ENCODE measurements around the gene TFE3. TPM values are rescaled to one million over a fixed set of nuclear protein-coding genes. Genes with fewer than 3 reads are reported as not detected.
A peak's percentile ranks its signal among the peaks of the same experiment; 100 is the strongest.

TFE3 gene
- total and polyA plus RNA-seq, 3 experiments from 2014 or later, result 7.7 to 35.4 (median 32.4) TPM

DNA sequence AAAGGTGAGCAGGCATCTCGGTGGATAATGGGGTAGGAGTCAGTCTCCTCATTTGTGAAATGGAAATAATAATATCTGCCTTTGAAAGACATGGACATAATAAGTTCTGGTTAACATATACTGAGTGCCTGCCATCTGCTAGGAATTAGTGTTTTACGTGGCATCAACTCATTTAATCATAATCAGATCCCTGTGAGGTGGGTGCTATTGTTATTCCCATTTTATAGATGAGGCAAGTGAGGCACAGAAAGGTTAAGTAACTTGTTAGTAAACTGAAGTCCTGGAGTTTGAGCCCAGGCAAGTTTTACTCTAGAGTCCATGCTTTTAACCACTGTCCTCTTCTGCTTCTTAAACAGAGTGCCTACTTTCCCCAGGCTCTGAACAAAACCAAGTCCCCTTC lies 23.1 kb upstream of the TFE3 start:
- no peak overlapping the region for H3K4me3 ChIP-seq (ENCODE audit: low read length)
- H3K4me1 Mint-ChIP-seq, result no peaks in the 10 kb centered on the region
- peaks cover 0 to 34% (median 0%) of the 10 kb centered on the region in 3 donors for H3K36me3 Mint-ChIP-seq
- no peaks in the 10 kb centered on the region for H3K27me3 ChIP-seq (ENCODE audit: insufficient read depth, low read length, poor library complexity, severe bottlenecking)
- H3K27me3 Mint-ChIP-seq, result peaks cover 0 to 7% of the 10 kb centered on the region in 2 donors
- no peak overlapping the region for H3K27ac ChIP-seq (ENCODE audit: low read depth, low read length)
- H3K9me3 Mint-ChIP-seq, result no peaks in the 10 kb centered on the region
- ChIA-PET POLR2A (no interaction called here), CTCF (no interaction called here)
- H3K4me1 ChIP-seq (ENCODE audit: insufficient read depth, low read length), result no peaks in the 10 kb centered on the region
- no peaks in the 10 kb centered on the region for H3K9me3 ChIP-seq (ENCODE audit: low read length)
- H3K4me3 Mint-ChIP-seq, result peak overlapping the region in 1 of 7 donors; percentile 32
- DNase-seq, result no peak
- H3K36me3 ChIP-seq (ENCODE audit: insufficient read depth, low read length), result no peaks in the 10 kb centered on the region
- H3K27ac Mint-ChIP-seq, result peak overlapping the region in 1 of 8 donors; percentile 87

- Mint-ChIP-seq H3K4me1 (no peaks in the 10 kb centered on the region), H3K9me3 (no peaks in the 10 kb centered on the region), H3K27ac (no peak overlapping the region), H3K4me3 (peak overlapping the region in 1 of 7 donors; percentile 62), H3K27me3 (peaks cover 0 to 7% of the 10 kb centered on the region in 2 donors), H3K36me3 (peaks cover 0 to 33% (median 0%) of the 10 kb centered on the region in 3 donors)
- no peaks in the 10 kb centered on the region for H3K27me3 ChIP-seq (ENCODE audit: insufficient read depth, low read length, poor library complexity, severe bottlenecking)
- no peak overlapping the region for H3K27ac ChIP-seq (ENCODE audit: low read depth, low read length)
- no peak overlapping the region for H3K4me3 ChIP-seq (ENCODE audit: low read length)
- no peaks in the 10 kb centered on the region for H3K36me3 ChIP-seq (ENCODE audit: insufficient read depth, low read length)
- no peaks in the 10 kb centered on the region for H3K9me3 ChIP-seq (ENCODE audit: low read length)
- no peak for DNase-seq
- CTCF ChIA-PET, result no interaction called here
- H3K4me1 ChIP-seq (ENCODE audit: insufficient read depth, low read length), result no peaks in the 10 kb centered on the region
- POLR2A ChIA-PET, result no interaction called here
These were observed 21.6 kb upstream of the TFE3 start for GRCh38 chrX:49064735-49065134.

DNA sequence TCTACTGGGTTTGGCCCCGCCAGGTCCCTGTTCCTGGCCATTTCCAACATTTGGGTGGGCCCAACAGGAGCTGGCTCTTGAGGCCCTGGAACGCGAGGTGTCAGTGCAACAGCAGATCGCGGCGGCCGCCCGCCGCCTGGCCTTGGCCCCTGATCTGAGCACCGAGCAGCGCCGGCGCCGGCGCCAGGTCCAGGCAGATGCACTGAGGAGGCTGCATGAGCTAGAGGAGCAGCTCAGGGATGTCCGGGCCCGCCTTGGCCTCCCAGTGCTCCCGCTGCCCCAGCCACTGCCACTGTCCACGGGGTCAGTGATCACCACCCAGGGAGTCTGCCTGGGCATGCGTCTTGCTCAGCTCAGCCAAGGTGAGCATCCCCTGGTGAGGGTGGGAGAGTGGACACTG lies 21.1 kb upstream of the TFE3 start:
- H3K4me3 Mint-ChIP-seq, result no peak overlapping the region
- Histone ChIP-seq H3K4me3 (ENCODE audit: low read length) (no peak overlapping the region), H3K27me3 (ENCODE audit: insufficient read depth, low read length, poor library complexity, severe bottlenecking) (no peaks in the 10 kb centered on the region), H3K9me3 (ENCODE audit: low read length) (no peaks in the 10 kb centered on the region), H3K27ac (ENCODE audit: low read depth, low read length) (no peak overlapping the region), H3K4me1 (ENCODE audit: insufficient read depth, low read length) (no peaks in the 10 kb centered on the region), H3K36me3 (ENCODE audit: insufficient read depth, low read length) (no peaks in the 10 kb centered on the region)
- H3K36me3 Mint-ChIP-seq, result peaks cover 0 to 33% (median 0%) of the 10 kb centered on the region in 3 donors
- DNase-seq, result no peak
- POLR2A ChIA-PET, result no interaction called here
- peaks cover 0 to 5% of the 10 kb centered on the region in 2 donors for H3K27me3 Mint-ChIP-seq
- H3K9me3 Mint-ChIP-seq, result no peaks in the 10 kb centered on the region
- H3K4me1 Mint-ChIP-seq, result no peaks in the 10 kb centered on the region
- CTCF ChIA-PET, result no interaction called here
- H3K27ac Mint-ChIP-seq, result no peak overlapping the region

DNA sequence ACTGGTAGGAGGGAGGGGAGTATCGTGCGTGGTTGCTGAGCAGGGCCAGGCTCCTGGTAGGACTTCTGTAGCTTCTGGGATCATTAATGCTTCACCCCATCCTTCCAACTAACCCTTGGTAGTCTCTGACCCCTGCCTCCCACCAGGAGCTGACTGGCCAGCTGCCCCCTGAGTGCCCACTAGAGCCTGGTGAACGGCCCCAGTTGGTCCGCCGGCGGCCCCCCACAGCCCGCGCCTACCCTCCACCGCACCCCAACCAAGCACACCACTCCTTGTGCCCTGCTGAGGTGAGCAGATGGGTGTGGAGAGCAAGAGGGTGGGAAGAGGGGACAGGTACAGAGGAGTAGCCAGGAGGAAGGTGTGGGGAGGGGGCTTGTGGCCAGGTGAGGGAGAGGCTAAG lies 20.6 kb upstream of the TFE3 start:
- Histone ChIP-seq H3K4me1 (ENCODE audit: insufficient read depth, low read length) (no peaks in the 10 kb centered on the region), H3K36me3 (ENCODE audit: insufficient read depth, low read length) (no peaks in the 10 kb centered on the region), H3K27ac (ENCODE audit: low read depth, low read length) (no peak overlapping the region), H3K9me3 (ENCODE audit: low read length) (no peaks in the 10 kb centered on the region), H3K4me3 (ENCODE audit: low read length) (no peak overlapping the region), H3K27me3 (ENCODE audit: insufficient read depth, low read length, poor library complexity, severe bottlenecking) (no peaks in the 10 kb centered on the region)
- Mint-ChIP-seq H3K4me1 (no peaks in the 10 kb centered on the region), H3K27ac (no peak overlapping the region), H3K36me3 (peaks cover 0 to 33% (median 0%) of the 10 kb centered on the region in 3 donors), H3K9me3 (no peaks in the 10 kb centered on the region), H3K4me3 (no peak overlapping the region), H3K27me3 (peaks cover 0 to 5% of the 10 kb centered on the region in 2 donors)
- CTCF ChIA-PET, result no interaction called here
- POLR2A ChIA-PET, result no interaction called here
- DNase-seq, result no peak

DNA sequence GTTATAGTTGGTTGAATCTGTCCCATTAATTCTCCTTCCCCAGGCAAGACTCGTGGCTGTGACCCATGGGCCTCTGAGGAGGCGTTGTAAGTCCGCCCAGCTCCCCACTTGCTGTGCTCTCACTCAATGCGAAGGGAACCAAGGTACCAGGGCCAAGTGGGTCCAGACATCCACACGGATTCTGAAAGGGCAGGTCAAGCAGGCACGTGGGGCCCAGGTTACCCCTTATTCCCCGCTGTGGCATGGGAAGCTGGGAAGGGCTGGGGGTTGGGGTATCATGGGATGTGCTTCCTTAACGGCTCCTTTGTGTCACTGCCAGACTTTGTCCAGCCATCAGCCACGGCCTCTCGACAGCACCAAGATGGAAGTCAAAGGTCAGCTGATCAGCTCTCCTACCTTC lies 18.8 kb upstream of the TFE3 start:
- Histone ChIP-seq H3K9me3 (ENCODE audit: low read length) (no peaks in the 10 kb centered on the region), H3K4me1 (ENCODE audit: insufficient read depth, low read length) (no peaks in the 10 kb centered on the region), H3K27me3 (ENCODE audit: insufficient read depth, low read length, poor library complexity, severe bottlenecking) (no peaks in the 10 kb centered on the region), H3K27ac (ENCODE audit: low read depth, low read length) (no peak overlapping the region), H3K4me3 (ENCODE audit: low read length) (no peak overlapping the region), H3K36me3 (ENCODE audit: insufficient read depth, low read length) (no peaks in the 10 kb centered on the region)
- no peaks in the 10 kb centered on the region for H3K9me3 Mint-ChIP-seq
- peaks cover 0 to 27% (median 0%) of the 10 kb centered on the region in 3 donors for H3K36me3 Mint-ChIP-seq
- DNase-seq, result no peak
- H3K27ac Mint-ChIP-seq, result peak overlapping the region in 2 of 8 donors; percentile 22 to 94
- POLR2A ChIA-PET, result no interaction called here
- H3K27me3 Mint-ChIP-seq, result peaks cover 0 to 4% of the 10 kb centered on the region in 2 donors
- no peak overlapping the region for H3K4me3 Mint-ChIP-seq
- peaks cover 1 to 4% (median 2%) of the 10 kb centered on the region in 3 donors for H3K4me1 Mint-ChIP-seq
- CTCF ChIA-PET, result no interaction called here

GRCh38 chrX:49061490-49061889 lies 18.3 kb upstream of the TFE3 start:
- peaks cover 0 to 23% (median 0%) of the 10 kb centered on the region in 3 donors for H3K36me3 Mint-ChIP-seq
- no peak overlapping the region for H3K4me3 ChIP-seq (ENCODE audit: low read length)
- H3K9me3 ChIP-seq (ENCODE audit: low read length), result no peaks in the 10 kb centered on the region
- H3K27ac ChIP-seq (ENCODE audit: low read depth, low read length), result no peak overlapping the region
- H3K4me1 Mint-ChIP-seq, result peaks cover 2 to 8% (median 5%) of the 10 kb centered on the region in 3 donors
- H3K27ac Mint-ChIP-seq, result peak overlapping the region in 2 of 8 donors; percentile 22 to 40
- H3K27me3 Mint-ChIP-seq, result peaks cover 0 to 4% of the 10 kb centered on the region in 2 donors
- H3K27me3 ChIP-seq (ENCODE audit: insufficient read depth, low read length, poor library complexity, severe bottlenecking), result no peaks in the 10 kb centered on the region
- no peak for DNase-seq
- POLR2A ChIA-PET, result no interaction called here
- no peak overlapping the region for H3K4me3 Mint-ChIP-seq
- H3K9me3 Mint-ChIP-seq, result no peaks in the 10 kb centered on the region
- CTCF ChIA-PET, result no interaction called here
- H3K36me3 ChIP-seq (ENCODE audit: insufficient read depth, low read length), result no peaks in the 10 kb centered on the region
- H3K4me1 ChIP-seq (ENCODE audit: insufficient read depth, low read length), result no peaks in the 10 kb centered on the region

DNA sequence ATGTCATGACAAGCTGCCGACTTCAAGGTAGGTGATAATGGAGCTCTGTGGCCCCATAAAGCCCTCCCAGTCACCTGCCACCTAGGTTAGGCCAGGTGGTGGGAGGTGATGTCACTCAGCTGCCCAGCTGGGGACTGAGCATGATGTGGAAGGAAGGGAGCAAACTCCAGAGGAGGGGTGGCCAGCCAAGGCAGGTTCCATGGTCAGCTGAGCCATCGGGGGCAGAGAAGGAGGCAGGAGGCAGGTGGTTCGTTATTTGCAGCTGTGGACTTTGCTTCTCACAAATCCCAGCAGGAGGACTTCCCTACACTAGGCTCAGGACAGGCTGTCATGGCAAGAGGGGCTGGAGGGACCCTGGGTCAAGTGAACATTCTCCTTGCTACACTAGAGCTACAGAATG lies 17.8 kb upstream of the TFE3 start:
- peaks cover 2 to 10% (median 5%) of the 10 kb centered on the region in 3 donors for H3K4me1 Mint-ChIP-seq
- no peak overlapping the region for H3K4me3 Mint-ChIP-seq
- Histone ChIP-seq H3K9me3 (ENCODE audit: low read length) (no peaks in the 10 kb centered on the region), H3K27me3 (ENCODE audit: insufficient read depth, low read length, poor library complexity, severe bottlenecking) (no peaks in the 10 kb centered on the region), H3K36me3 (ENCODE audit: insufficient read depth, low read length) (no peaks in the 10 kb centered on the region), H3K27ac (ENCODE audit: low read depth, low read length) (no peak overlapping the region), H3K4me3 (ENCODE audit: low read length) (no peak overlapping the region), H3K4me1 (ENCODE audit: insufficient read depth, low read length) (no peaks in the 10 kb centered on the region)
- no peaks in the 10 kb centered on the region for H3K9me3 Mint-ChIP-seq
- H3K27ac Mint-ChIP-seq, result no peak overlapping the region
- CTCF ChIA-PET, result no interaction called here
- DNase-seq, result no peak
- H3K36me3 Mint-ChIP-seq, result peaks cover 0 to 20% (median 0%) of the 10 kb centered on the region in 3 donors
- H3K27me3 Mint-ChIP-seq, result peaks cover 0 to 4% of the 10 kb centered on the region in 2 donors
- POLR2A ChIA-PET, result no interaction called here

DNA sequence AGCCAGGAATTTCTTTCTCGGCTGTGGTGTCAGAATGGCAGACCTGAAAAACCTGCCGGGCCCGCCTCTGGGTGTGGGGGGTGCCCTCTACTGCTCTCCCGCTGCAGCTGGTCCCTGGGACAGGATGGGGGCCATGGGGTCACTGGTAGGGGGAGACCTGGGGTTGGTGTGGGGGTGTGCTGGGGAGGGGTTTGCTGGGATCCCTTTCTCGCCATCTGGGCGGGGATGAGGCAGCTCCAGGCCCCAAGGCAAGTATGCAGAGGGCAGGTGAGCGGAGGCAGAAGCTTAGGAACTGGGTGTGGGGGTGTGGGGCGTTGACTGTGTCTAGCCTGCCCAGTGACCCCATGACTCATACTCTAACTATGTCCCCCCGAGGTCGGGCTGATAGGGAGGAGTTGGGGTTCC lies 16.5 kb upstream of the TFE3 start:
- no peaks in the 10 kb centered on the region for H3K9me3 ChIP-seq (ENCODE audit: low read length)
- no peaks in the 10 kb centered on the region for H3K27me3 ChIP-seq (ENCODE audit: insufficient read depth, low read length, poor library complexity, severe bottlenecking)
- Mint-ChIP-seq H3K4me1 (peaks cover 11 to 22% (median 14%) of the 10 kb centered on the region in 3 donors), H3K27ac (peak overlapping the region in 1 of 8 donors; percentile 47), H3K9me3 (no peaks in the 10 kb centered on the region), H3K27me3 (peaks cover 0 to 8% of the 10 kb centered on the region in 2 donors), H3K36me3 (peaks cover 0 to 15% (median 0%) of the 10 kb centered on the region in 3 donors), H3K4me3 (no peak overlapping the region)
- no peak overlapping the region for H3K4me3 ChIP-seq (ENCODE audit: low read length)
- CTCF ChIA-PET, result no interaction called here
- H3K4me1 ChIP-seq (ENCODE audit: insufficient read depth, low read length), result peaks cover 5% of the 10 kb centered on the region
- POLR2A ChIA-PET, result no interaction called here
- H3K27ac ChIP-seq (ENCODE audit: low read depth, low read length), result no peak overlapping the region
- no peaks in the 10 kb centered on the region for H3K36me3 ChIP-seq (ENCODE audit: insufficient read depth, low read length)
- DNase-seq, result no peak

DNA sequence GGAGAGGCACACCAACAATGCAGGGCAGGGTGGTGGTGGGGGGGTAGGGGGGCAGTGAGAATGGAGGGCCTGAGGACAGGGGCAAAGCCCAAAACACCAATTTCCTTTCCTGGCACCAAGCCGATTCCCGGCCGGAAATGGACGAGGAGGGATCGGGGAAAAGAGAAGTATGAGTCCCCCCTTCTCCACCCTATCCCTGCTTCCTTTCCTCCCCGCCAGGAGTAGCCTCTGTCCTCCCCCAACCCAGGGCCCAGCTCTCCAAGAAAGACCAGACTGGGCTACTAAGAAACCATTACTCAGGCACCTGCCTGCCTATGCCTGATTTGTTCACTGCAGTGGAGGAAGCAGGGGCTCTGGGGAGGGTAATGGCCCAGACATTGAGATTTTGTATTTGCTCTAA lies 16.0 kb upstream of the TFE3 start:
- Mint-ChIP-seq H3K27me3 (peaks cover 0 to 10% of the 10 kb centered on the region in 2 donors), H3K27ac (peak overlapping the region in 1 of 8 donors; percentile 43), H3K9me3 (no peaks in the 10 kb centered on the region), H3K4me3 (no peak overlapping the region), H3K36me3 (peaks cover 0 to 12% (median 0%) of the 10 kb centered on the region in 3 donors), H3K4me1 (peaks cover 16 to 27% (median 19%) of the 10 kb centered on the region in 3 donors)
- POLR2A ChIA-PET, result no interaction called here
- CTCF ChIA-PET, result no interaction called here
- H3K4me1 ChIP-seq (ENCODE audit: insufficient read depth, low read length), result peaks cover 10% of the 10 kb centered on the region
- no peak for DNase-seq
- no peaks in the 10 kb centered on the region for H3K9me3 ChIP-seq (ENCODE audit: low read length)
- H3K27ac ChIP-seq (ENCODE audit: low read depth, low read length), result no peak overlapping the region
- H3K36me3 ChIP-seq (ENCODE audit: insufficient read depth, low read length), result no peaks in the 10 kb centered on the region
- H3K4me3 ChIP-seq (ENCODE audit: low read length), result no peak overlapping the region
- H3K27me3 ChIP-seq (ENCODE audit: insufficient read depth, low read length, poor library complexity, severe bottlenecking), result no peaks in the 10 kb centered on the region
